Vagina (tissue), 2 donors: Measurements from ENCODE around the gene NUP93. TPM values are rescaled to one million over a fixed set of nuclear protein-coding genes. Genes with fewer than 3 reads are reported as not detected.

Experiments
- DNase-seq, 2 donors: peaks; one replicate each; pipeline ENCODE4 v3.0.0-alpha.2; 2017; ENCODE audit errors: extremely low spot score in 2 of 2
- H3K27ac ChIP-seq: fragments of 200-600 bp; sonication (generic); one replicate; pipeline ENCODE4 v1.5.1; 2019
- H3K27me3 ChIP-seq: fragments of 200-600 bp; sonication (generic); one replicate; pipeline ENCODE4 v1.5.1; 2019
- H3K36me3 ChIP-seq, 2 donors: fragments of 200-600 bp; sonication (generic); one replicate each; pipeline ENCODE4 v1.5.1; 2017 to 2019
- H3K4me1 ChIP-seq: fragments of 200-600 bp; sonication (generic); one replicate; pipeline ENCODE4 v1.5.1; 2019
- H3K4me3 ChIP-seq, 2 donors: fragments of 200-600 bp; sonication (generic); 1 replicate in 1 of 2; 2 replicates in 1 of 2; pipeline ENCODE4 v1.5.1; 2016 to 2019
- H3K9me3 ChIP-seq: fragments of 200-600 bp; sonication (generic); one replicate; pipeline ENCODE4 v1.5.1; 2019
- POLR2A ChIP-seq, 2 donors: fragments of 450-650 bp; IDR thresholded peaks; one replicate each; pipeline ENCODE4 v1.6.1; 2017; ENCODE audit warnings: antibody characterized with exemption in 2 of 2, mild to moderate bottlenecking in 2 of 2, moderate library complexity in 2 of 2
- POLR2AphosphoS5 ChIP-seq, 2 donors: sonication (generic); formaldehyde crosslinking; IDR thresholded peaks; one replicate each; pipeline ENCODE4 v1.9.0; 2017; ENCODE audit warnings: antibody characterized with exemption in 2 of 2, mild to moderate bottlenecking in 2 of 2, low read depth in 1 of 2; ENCODE audit not compliant: insufficient read depth in 1 of 2
- intact Hi-C: fragments of 100-400 bp; cut with DNase I; formaldehyde crosslinking; loops from one replicate; pipeline ENCODE4 v1.15.1; 2023
- total RNA-seq: library from RNA; depleted of rRNA; stranded (reverse); fragments of >200 nt; gene quantifications from one replicate; pipeline ENCODE4 v1.2.3, GENCODE V29; 2016
- TF ChIP-seq, protein P1 (sequence below), 3 experiments: fragments of 450-650 bp in 2 of 3; fragments of 200-600 bp in 1 of 3; sonication (generic) in 1 of 3; IDR thresholded peaks; one replicate each; pipeline ENCODE4 v1.5.1; 2017 to 2019; ENCODE audit warnings: antibody characterized with exemption in 3 of 3, mild to moderate bottlenecking in 2 of 3, moderate library complexity in 2 of 3

The NUP93 gene
- total RNA-seq, 1 donor from 2014 or later: 43.7 TPM

DNA sequence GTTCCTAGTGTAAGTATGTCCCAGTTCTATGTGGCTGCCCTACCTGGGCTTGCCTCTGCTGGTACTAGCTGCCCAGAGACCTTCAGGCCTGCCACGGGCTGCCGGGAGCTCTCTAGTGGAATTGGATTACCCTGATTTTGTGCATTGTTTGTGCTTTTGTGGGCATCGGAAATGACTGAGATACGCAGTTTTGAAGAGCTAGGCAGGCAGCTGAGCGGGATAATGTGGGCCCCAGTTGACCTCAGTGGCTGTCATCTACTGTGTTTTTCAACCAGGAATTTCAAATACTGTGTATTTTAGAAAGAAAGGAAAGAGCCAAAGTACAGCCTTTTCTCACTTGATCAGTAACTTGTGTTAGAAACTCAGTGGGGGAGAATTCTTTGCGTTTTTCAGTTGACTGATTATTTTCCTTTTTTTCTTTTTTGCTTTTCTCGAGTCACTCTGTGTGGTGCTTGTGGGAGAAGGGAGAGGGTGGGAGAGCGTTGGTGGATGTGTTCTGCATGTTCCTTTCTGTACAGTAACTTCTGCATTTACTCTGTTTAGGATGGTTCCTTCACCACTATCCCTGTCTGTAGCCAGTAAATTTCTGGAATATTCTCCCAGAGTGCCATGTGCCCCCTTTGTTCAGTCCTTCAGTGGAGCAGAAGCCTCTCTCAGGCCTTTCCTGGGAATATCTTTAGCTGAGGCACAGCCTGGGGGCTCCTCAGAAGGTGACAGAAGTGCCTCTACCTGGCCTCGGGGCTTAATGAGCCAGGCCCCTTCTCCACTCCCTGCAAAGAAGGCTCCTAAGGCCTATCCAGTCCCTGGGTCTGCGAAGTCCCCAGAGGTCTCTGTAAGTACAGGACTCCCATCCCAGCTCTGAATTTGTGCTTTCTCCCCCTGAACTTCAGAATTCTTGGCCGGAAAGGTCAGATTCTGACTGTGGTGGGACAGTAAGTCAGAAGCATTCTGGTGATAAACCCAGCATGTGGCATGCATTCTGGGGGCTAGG is 120.1 kb downstream of the NUP93 start:
- Histone ChIP-seq H3K27ac (peak overlapping the region; percentile 53), H3K4me1 (peaks cover 29% of the 10 kb centered on the region), H3K9me3 (no peaks in the 10 kb centered on the region), H3K36me3 (no peaks in the 10 kb centered on the region), H3K27me3 (no peaks in the 10 kb centered on the region), H3K4me3 (no peak overlapping the region)
- intact Hi-C loops: no loop called here
- no peak for DNase-seq
- TF ChIP-seq POLR2AphosphoS5 (IDR thresholded peaks at IDR 0.05; ENCODE audit: insufficient read depth in 1 of 2, low read depth in 1 of 2) (no peak), POLR2A (IDR thresholded peaks at IDR 0.05) (no peak)
- TF ChIP-seq, protein P1, sequence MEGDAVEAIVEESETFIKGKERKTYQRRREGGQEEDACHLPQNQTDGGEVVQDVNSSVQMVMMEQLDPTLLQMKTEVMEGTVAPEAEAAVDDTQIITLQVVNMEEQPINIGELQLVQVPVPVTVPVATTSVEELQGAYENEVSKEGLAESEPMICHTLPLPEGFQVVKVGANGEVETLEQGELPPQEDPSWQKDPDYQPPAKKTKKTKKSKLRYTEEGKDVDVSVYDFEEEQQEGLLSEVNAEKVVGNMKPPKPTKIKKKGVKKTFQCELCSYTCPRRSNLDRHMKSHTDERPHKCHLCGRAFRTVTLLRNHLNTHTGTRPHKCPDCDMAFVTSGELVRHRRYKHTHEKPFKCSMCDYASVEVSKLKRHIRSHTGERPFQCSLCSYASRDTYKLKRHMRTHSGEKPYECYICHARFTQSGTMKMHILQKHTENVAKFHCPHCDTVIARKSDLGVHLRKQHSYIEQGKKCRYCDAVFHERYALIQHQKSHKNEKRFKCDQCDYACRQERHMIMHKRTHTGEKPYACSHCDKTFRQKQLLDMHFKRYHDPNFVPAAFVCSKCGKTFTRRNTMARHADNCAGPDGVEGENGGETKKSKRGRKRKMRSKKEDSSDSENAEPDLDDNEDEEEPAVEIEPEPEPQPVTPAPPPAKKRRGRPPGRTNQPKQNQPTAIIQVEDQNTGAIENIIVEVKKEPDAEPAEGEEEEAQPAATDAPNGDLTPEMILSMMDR (IDR thresholded peaks at IDR 0.05): no peak

DNA sequence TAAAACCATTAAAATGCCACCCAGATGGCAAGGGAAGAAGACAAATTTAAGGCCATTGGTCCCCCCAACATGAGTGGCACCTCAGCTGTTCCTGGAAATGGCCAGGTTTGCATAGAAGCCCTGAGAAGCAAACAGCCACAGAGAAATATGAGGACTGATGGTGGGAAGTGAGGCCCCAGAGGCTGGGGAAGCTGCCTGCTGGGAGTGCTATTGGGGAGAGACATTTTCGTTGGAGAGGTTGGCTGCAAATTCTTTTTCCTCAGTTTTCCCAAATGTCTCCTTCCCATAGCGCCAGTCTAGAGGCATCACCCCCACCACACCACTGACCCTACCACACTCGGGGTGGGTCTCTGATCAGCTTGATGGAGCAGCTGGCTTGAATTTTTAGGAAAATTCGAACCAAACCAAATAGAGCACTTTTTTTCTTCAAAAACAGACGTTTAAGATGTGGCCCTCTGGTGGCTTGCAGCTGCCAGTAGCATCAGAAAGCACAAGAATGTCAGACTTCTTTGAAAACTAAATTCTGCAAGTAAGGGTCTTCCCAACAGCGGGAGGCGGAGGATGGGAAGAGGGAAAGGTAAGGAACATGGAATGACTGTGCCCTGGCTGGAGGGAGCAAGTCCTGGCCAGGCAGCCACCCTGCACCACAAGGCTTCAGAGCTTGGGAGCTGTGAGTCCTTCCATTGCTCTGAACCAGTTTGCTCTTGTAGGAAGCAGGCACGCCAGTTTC is 121.9 kb downstream of the NUP93 start:
- H3K9me3 ChIP-seq: no peaks in the 10 kb centered on the region
- no peak overlapping the region for H3K4me3 ChIP-seq
- intact Hi-C loops: no loop called here
- DNase-seq: no peak
- no peaks in the 10 kb centered on the region for H3K36me3 ChIP-seq
- H3K4me1 ChIP-seq: peaks cover 29% of the 10 kb centered on the region
- no peaks in the 10 kb centered on the region for H3K27me3 ChIP-seq
- no peak for TF ChIP-seq POLR2AphosphoS5 (IDR thresholded peaks at IDR 0.05; ENCODE audit: insufficient read depth in 1 of 2, low read depth in 1 of 2)
- TF ChIP-seq, protein P1 (IDR thresholded peaks at IDR 0.05): no peak
- no peak overlapping the region for H3K27ac ChIP-seq

DNA sequence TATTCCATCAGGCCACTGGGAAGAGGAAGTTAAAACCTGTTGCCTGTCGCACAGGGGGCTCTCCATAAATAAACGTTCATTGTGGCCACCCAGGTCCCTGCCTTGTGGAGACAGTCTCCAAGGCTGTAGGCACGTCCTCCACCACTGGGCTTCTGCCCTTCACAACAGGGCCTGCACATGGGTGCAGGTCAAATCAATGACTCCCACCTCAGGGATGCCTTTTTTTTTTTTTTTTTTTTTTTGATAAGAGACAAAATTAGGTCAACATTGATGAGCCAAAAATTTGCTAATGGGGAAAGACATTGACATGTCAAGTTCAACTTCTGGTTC is 122.4 kb downstream of the NUP93 start:
- peaks cover 24% of the 10 kb centered on the region for H3K4me1 ChIP-seq
- DNase-seq: no peak
- intact Hi-C loops: no loop called here

DNA sequence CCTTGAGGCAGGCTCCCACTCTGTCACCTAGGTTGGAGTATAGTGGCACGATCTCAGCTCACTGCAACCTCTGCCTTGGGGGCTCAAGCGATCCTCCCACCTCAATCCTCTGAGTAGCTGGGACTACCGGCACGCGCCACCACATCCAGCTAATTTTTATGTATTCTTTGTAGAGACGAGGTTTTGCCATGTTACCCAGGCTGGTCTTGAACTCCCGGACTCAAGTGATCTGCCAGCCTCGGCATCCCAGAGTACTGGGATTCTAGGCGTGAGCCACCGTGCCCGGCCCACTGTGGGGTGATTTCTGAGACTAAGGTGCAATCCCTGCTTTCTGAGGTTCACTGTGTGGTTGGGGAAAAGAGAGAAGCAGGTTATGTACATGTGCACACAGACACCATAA is 123.0 kb downstream of the NUP93 start:
- no peaks in the 10 kb centered on the region for H3K36me3 ChIP-seq
- H3K27ac ChIP-seq: no peak overlapping the region
- H3K4me3 ChIP-seq: no peak overlapping the region
- no peaks in the 10 kb centered on the region for H3K27me3 ChIP-seq
- DNase-seq: no peak
- TF ChIP-seq POLR2A (IDR thresholded peaks at IDR 0.05): no peak
- TF ChIP-seq, protein P1 (IDR thresholded peaks at IDR 0.05): no peak
- no peak for TF ChIP-seq POLR2AphosphoS5 (IDR thresholded peaks at IDR 0.05; ENCODE audit: insufficient read depth in 1 of 2, low read depth in 1 of 2)
- no peaks in the 10 kb centered on the region for H3K9me3 ChIP-seq
- H3K4me1 ChIP-seq: peaks cover 18% of the 10 kb centered on the region
- intact Hi-C loops: no loop called here

More for the DNA sequence above, 122.4 kb downstream of the NUP93 start:
- TF ChIP-seq, protein P1 (IDR thresholded peaks at IDR 0.05): no peak
- TF ChIP-seq POLR2A (IDR thresholded peaks at IDR 0.05) (no peak), POLR2AphosphoS5 (IDR thresholded peaks at IDR 0.05; ENCODE audit: insufficient read depth in 1 of 2, low read depth in 1 of 2) (no peak)
- no peaks in the 10 kb centered on the region for H3K27me3 ChIP-seq
- H3K36me3 ChIP-seq: no peaks in the 10 kb centered on the region
- H3K4me3 ChIP-seq: no peak overlapping the region
- H3K27ac ChIP-seq: no peak overlapping the region
- H3K9me3 ChIP-seq: no peaks in the 10 kb centered on the region
